HG02870 (cell line): ENCODE results near the gene SSTR5.

Experiments used
- ATAC-seq: cut with Tn5 transposase; IDR thresholded peaks from one replicate; pipeline ENCODE4 v1.9.1; 2021; ENCODE audit warnings: mild to moderate bottlenecking, moderate library complexity; ENCODE audit not compliant: unreplicated experiment

SSTR5 gene

DNA sequence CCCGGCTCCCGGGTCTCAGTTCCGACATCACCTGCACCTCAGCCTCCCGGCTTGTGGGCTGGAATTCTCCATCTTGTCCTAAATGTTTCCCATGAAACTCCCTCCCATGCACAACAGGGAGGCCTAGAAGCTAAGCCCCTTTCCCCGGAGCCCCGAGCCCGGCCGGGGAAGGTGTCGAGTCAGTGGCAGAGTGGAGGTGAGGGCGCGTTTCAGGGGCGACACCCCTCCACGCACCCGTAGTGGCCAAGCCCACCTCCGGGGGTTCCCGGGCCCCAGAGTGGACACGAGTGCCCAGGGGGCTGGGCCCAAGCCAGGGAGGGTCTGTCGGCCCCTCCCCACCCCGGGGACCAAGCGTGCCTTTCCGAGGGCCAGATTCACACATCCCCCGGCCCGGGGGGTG is 48.5 kb downstream of the SSTR5 start:
- no peak for ATAC-seq

DNA sequence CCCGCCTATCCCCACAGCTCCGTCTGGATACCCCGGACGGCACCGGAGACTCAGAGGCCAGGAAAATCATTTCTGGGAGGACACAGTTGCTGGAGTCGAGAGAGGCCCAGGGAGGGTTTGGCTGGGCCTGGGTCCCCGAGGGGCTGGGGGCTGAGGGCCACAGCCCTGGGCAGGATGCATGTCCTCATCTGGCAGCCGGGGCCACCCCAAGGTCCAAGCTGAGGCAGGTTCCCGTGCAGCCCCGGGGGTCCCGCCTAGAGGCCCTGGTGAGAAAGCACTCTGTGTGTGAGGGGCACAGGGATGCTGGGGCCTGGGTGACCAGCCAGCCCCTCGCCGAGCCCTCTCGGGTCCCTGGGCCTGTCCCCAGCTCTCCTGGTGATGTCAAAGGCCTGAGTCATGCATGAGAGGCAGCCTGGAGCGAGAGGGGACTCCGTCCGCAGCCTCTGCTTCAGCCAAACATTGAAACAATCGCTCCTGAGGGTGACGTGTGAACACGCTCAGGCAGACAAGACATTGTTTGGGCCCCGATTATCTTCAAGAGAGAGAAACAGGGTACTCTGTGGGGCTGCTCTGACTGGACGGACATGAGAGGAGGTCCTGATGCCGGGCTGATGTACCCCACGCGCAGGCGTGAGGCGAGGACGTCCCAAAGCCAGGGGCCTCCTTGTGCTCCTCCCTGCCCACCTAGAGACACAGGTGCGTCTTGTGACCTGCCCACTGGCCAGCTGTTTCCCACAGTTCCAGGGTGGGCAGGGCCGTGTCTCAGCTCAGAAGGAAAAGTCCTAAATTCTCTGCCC is 49.3 kb downstream of the SSTR5 start:
- ATAC-seq, result no peak

- no peak for ATAC-seq
These were observed 49.8 kb downstream of the SSTR5 start for GRCh38 chr16:1122398-1122765.

- ATAC-seq, result no peak
These were observed 51.1 kb downstream of the SSTR5 start for GRCh38 chr16:1123525-1124230.

- ATAC-seq, result no peak
These were observed 51.7 kb downstream of the SSTR5 start for GRCh38 chr16:1124291-1124690.

- ATAC-seq, result no peak
These were observed 52.2 kb downstream of the SSTR5 start for GRCh38 chr16:1124795-1125194.

GRCh38 chr16:1125471-1125870 is 52.9 kb downstream of the SSTR5 start:
- ATAC-seq, result no peak

GRCh38 chr16:1126044-1126443 is 53.5 kb downstream of the SSTR5 start:
- no peak for ATAC-seq

DNA sequence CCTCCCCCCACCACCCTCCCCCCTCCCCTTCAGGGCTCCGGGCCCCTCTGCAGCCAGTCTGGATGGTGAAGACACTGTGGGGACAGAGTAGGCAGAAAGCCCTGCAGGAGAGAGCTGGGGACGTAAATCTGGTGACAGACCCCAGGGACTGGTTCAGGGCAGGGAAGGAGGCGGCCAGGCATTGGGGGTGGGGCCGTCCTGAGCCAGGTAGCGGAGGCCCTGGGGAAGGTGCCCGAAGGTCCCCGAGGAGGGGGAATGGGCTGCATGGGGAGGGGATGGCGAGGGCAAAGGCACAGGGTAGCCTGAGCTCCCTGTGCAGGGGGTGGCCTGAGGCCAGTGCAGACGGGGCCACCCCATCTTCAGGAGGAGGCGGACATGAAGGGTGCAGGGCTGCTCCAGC is 54.0 kb downstream of the SSTR5 start:
- ATAC-seq, result no peak

GRCh38 chr16:1127101-1127500 is 54.6 kb downstream of the SSTR5 start:
- ATAC-seq, result no peak

DNA sequence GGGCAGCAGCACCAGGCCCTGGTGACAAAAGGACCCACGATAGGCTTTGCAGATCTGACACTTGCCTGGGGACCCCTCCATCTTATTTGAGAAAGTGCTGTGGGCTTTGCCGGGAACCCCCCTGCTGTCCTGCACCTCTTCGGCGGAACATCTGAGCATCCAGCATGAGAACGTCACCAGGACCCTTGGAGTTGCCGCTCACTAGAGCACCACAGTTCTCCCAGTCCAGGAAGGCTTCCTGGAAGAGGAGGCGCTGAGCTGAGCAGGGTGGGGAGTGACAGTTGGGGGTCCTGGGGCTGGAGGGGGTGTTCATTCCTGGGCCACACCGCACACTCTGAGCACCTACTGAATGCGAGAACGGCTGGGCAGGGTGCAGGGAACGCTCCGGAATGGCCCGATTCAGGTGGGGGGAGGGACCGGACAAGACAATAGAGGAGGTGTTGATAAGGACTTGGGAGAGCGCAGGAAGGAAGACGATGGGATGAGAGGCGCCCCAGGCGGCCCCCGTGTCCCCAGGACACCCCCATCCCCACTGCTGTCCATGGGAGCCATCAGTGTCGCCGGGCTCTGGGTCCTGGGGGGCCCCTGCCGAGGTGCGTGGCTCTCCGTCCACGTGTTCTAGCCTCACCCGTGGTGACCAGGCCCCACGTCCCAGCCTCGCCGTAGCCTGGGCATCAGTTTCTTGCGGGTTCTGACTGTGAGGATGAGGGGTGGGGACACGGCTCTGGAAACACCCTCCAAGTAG is 55.6 kb downstream of the SSTR5 start:
- no peak for ATAC-seq

- no peak for ATAC-seq
These were observed 56.8 kb downstream of the SSTR5 start for GRCh38 chr16:1129106-1129960.

DNA sequence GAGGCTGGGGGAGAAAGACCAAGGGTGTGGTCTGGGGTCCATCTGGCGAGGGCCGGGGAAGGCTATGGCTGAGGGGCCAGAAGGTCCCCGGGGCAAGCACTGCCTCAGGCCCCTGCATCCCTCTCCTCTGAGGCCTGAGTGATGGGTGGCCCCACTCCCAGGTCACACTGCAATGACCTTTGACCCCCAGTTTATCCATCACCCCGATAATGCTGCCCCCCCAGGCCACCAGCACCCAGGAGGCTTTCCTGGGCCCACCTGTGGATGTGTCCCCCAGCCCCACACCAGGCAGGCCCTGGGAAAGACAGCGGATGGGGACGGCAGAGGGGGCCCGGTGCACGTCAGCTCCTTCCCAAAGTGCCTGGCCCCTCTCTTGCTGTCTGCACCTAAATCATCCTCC is 57.8 kb downstream of the SSTR5 start:
- no peak for ATAC-seq
